ENCODE measurements around the gene RNU7-1. TPM values are rescaled to one million over a fixed set of nuclear protein-coding genes. Genes with fewer than 3 reads are reported as not detected.
A peak's percentile ranks its signal among the peaks of the same experiment; 100 is the strongest.

RNU7-1 gene
- total and polyA plus RNA-seq, 9 of the 15 experiments (the other 6 are each of a cell fraction or from before 2014, with no cell fraction given), result not detected

- TF ChIP-seq CTCF (IDR thresholded peaks at IDR 0.05 in 2 of 3, conservative IDR thresholded peaks at IDR 0.05 in 1 of 3; ENCODE audit: insufficient read depth in 2 of 3, low read depth in 1 of 3, low read length in 3 of 3) (peak in 1 of 3 experiments; percentile 1; a peak in 1 of 6 replicates), ZBTB1 (CRISPR knock-in tag; IDR thresholded peaks at IDR 0.05; ENCODE audit: borderline replicate concordance, low read depth) (no peak; the same call in 1 of the 2 replicates), RREB1 (CRISPR knock-in tag; IDR thresholded peaks at IDR 0.05) (no peak), ZNF3 (CRISPR knock-in tag; IDR thresholded peaks at IDR 0.05) (peak; percentile 93), ZNF121 (CRISPR knock-in tag; conservative IDR thresholded peaks at IDR 0.05) (no peak), ZNF253 (CRISPR knock-in tag; conservative IDR thresholded peaks at IDR 0.05) (peak; percentile 96), FOXP1 (CRISPR knock-in tag; IDR thresholded peaks at IDR 0.05) (no peak), ARID3B (CRISPR knock-in tag; IDR thresholded peaks at IDR 0.05; ENCODE audit: borderline replicate concordance) (no peak), HMGN3 (IDR thresholded peaks at IDR 0.05; ENCODE audit: borderline replicate concordance, extremely low read depth, insufficient read length, low read depth, low read length) (peak; percentile 64)
Observed at GRCh38 chr12:6943722-6944380, at the start of gene RNU7-1, which contains the start of gene C12orf57 (continued).

All from K562 (cell line).